Hepatocyte (in vitro differentiated cells): ENCODE results near the gene KRTAP4-5. TPM values are rescaled to one million over a fixed set of nuclear protein-coding genes. Genes with fewer than 3 reads are reported as not detected.
"Not testable (repeated sequence)": the region's sequence is repeated elsewhere in the genome, so short reads cannot be mapped to it uniquely, and the experiment has no call there.

Source experiments
- DNase-seq: peaks from one replicate; pipeline ENCODE4 v3.0.0-alpha.2; 2016; ENCODE audit warnings: low spot score
- H2AFZ ChIP-seq: fragments of 200-600 bp; sonication (generic); 2 replicates; pipeline ENCODE4 v1.6.0; 2016; ENCODE audit warnings: antibody characterized with exemption, mild to moderate bottlenecking
- H3K27ac ChIP-seq: fragments of 200-600 bp; sonication (generic); 2 replicates; pipeline ENCODE4 v1.5.1; 2016; ENCODE audit warnings: mild to moderate bottlenecking
- H3K27me3 ChIP-seq: fragments of 200-600 bp; sonication (generic); 2 replicates; pipeline ENCODE4 v1.6.1; 2016
- H3K36me3 ChIP-seq: fragments of 200-600 bp; sonication (generic); replicated peaks from 2 replicates; pipeline ENCODE4 v1.5.1; 2016; ENCODE audit warnings: low read depth; ENCODE audit not compliant: insufficient read depth
- H3K4me1 ChIP-seq: fragments of 200-600 bp; sonication (generic); 2 replicates; pipeline ENCODE4 v1.5.1; 2016; ENCODE audit warnings: mild to moderate bottlenecking, moderate library complexity; ENCODE audit not compliant: insufficient read depth
- H3K4me2 ChIP-seq: fragments of 200-600 bp; sonication (generic); 2 replicates; pipeline ENCODE4 v1.6.0; 2016
- H3K4me3 ChIP-seq: fragments of 200-600 bp; sonication (generic); 2 replicates; pipeline ENCODE4 v1.5.1; 2016; ENCODE audit warnings: mild to moderate bottlenecking
- H3K79me2 ChIP-seq: fragments of 200-600 bp; sonication (generic); 2 replicates; pipeline ENCODE4 v1.6.0; 2017; ENCODE audit warnings: mild to moderate bottlenecking
- H3K9me2 ChIP-seq: fragments of 200-600 bp; sonication (generic); replicated peaks from 2 replicates; pipeline ENCODE4 v1.6.0; 2017; ENCODE audit warnings: mild to moderate bottlenecking; ENCODE audit not compliant: insufficient read depth
- H3K9me3 ChIP-seq: fragments of 200-600 bp; sonication (generic); 2 replicates; pipeline ENCODE4 v1.5.1; 2016; ENCODE audit warnings: low read depth, mild to moderate bottlenecking
- H4K20me1 ChIP-seq: fragments of 200-600 bp; sonication (generic); 2 replicates; pipeline ENCODE4 v1.6.0; 2016; ENCODE audit warnings: mild to moderate bottlenecking; ENCODE audit not compliant: insufficient read depth, poor library complexity, severe bottlenecking
- EZH2 ChIP-seq: fragments of 200-600 bp; sonication (generic); IDR thresholded peaks from 2 replicates; pipeline ENCODE4 v1.6.1; 2016; ENCODE audit warnings: antibody characterized with exemption, mild to moderate bottlenecking, borderline replicate concordance
- EZH2phosphoT487 ChIP-seq: fragments of 200-600 bp; sonication (generic); IDR thresholded peaks from one replicate; pipeline ENCODE4 v1.6.1; 2018; ENCODE audit warnings: antibody characterized with exemption, mild to moderate bottlenecking, low read depth, moderate library complexity; ENCODE audit not compliant: unreplicated experiment, severe bottlenecking
- WGBS: methylation state at CpG from one replicate; pipeline ENCODE4 v1.1.6; 2016; ENCODE audit warnings: low lambda C conversion rate; ENCODE audit errors: missing lambda C conversion rate; 5-methylcytosine and 5-hydroxymethylcytosine counted together
- polyA plus RNA-seq: library from polyadenylated mRNA; unstranded; fragments of >200 nt; fragmentation: Nextera tagmentation; extraction: Ambion mirVana; gene quantifications from 2 replicates; pipeline ENCODE4 v1.2.1, GENCODE V29; 2016
- total RNA-seq: library from RNA; depleted of rRNA; stranded (reverse); fragments of >200 nt; gene quantifications from 2 replicates; pipeline ENCODE4 v1.2.3, GENCODE V29; 2014
- TF ChIP-seq, protein P1 (sequence below): fragments of 200-600 bp; sonication (generic); IDR thresholded peaks from 2 replicates; pipeline ENCODE4 v1.5.1; 2016; ENCODE audit warnings: antibody characterized with exemption, mild to moderate bottlenecking; ENCODE audit not compliant: poor library complexity

KRTAP4-5 gene
- total and polyA plus RNA-seq, 2 experiments from 2014 or later: not detected

DNA sequence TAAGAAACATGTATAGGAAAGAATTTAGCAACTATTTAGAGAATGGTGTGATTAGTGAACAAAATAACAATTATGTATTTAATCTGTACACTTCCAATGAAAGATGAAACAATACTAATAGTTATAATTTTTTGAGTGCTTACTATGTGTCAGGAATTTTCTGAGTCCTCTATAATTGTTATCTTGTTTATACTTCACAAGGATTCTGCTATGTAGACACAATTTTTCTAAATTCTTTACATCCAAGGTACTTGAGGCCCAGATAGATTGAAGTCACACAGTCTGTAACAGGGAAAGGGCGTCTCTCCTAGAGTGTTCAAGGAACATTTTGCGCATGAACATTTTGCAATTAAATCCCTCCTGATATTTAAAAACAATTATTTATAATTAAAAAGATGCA lies 24.6 kb downstream of the KRTAP4-5 start:
- no peak for DNase-seq
- no peak overlapping the region for H3K4me3 ChIP-seq
- H3K27ac ChIP-seq: no peak overlapping the region

DNA sequence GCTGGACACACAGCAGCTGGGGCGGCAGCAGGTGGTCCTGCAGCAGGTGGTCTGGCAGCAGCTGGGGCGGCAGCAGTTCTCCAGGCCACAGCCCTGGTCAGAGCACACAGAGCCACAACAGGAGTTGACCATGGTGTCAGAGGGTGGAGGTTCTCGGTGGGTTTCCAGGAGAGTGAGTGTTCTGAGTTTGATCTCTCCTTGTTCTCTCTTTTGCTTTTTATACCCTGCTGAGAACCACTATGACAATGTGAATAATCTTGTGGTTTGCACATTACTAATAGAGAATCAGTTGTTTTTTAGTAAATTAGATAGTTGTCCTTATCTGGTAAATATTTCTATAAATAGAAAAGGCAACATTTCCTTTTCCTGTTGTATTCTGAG lies 25.6 kb downstream of the KRTAP4-5 start, which contains the start of gene KRTAP4-12:
TSS of gene KRTAP4-12 (minus strand) at position 192 of the 381 bp plus-strand sequence. CDS start at position 132, 60 bp downstream.
- not testable (repeated sequence) for H3K9me2 ChIP-seq, H3K4me1 ChIP-seq, H3K36me3 ChIP-seq, H3K27me3 ChIP-seq, H3K79me2 ChIP-seq, DNase-seq, H3K4me3 ChIP-seq, H4K20me1 ChIP-seq, H3K4me2 ChIP-seq, H3K9me3 ChIP-seq, H3K27ac ChIP-seq, H2AFZ ChIP-seq
- 77% methylated on average over 3 of the region's 3 CpGs for WGBS

More for the DNA sequence above, 24.6 kb downstream of the KRTAP4-5 start:
- H3K9me2 ChIP-seq: no peaks in the 10 kb centered on the region
- no peaks in the 10 kb centered on the region for H4K20me1 ChIP-seq
- H3K36me3 ChIP-seq: no peaks in the 10 kb centered on the region
- 93% methylated on average over 2 of the region's 2 CpGs for WGBS
- H3K9me3 ChIP-seq: no peaks in the 10 kb centered on the region
- no peaks in the 10 kb centered on the region for H3K27me3 ChIP-seq
- TF ChIP-seq EZH2 (no peak), EZH2phosphoT487 (no peak)
- TF ChIP-seq, protein P1, sequence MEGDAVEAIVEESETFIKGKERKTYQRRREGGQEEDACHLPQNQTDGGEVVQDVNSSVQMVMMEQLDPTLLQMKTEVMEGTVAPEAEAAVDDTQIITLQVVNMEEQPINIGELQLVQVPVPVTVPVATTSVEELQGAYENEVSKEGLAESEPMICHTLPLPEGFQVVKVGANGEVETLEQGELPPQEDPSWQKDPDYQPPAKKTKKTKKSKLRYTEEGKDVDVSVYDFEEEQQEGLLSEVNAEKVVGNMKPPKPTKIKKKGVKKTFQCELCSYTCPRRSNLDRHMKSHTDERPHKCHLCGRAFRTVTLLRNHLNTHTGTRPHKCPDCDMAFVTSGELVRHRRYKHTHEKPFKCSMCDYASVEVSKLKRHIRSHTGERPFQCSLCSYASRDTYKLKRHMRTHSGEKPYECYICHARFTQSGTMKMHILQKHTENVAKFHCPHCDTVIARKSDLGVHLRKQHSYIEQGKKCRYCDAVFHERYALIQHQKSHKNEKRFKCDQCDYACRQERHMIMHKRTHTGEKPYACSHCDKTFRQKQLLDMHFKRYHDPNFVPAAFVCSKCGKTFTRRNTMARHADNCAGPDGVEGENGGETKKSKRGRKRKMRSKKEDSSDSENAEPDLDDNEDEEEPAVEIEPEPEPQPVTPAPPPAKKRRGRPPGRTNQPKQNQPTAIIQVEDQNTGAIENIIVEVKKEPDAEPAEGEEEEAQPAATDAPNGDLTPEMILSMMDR: no peak
- H3K4me2 ChIP-seq: no peak overlapping the region
- no peaks in the 10 kb centered on the region for H3K79me2 ChIP-seq
- H2AFZ ChIP-seq: no peak overlapping the region
- no peaks in the 10 kb centered on the region for H3K4me1 ChIP-seq

DNA sequence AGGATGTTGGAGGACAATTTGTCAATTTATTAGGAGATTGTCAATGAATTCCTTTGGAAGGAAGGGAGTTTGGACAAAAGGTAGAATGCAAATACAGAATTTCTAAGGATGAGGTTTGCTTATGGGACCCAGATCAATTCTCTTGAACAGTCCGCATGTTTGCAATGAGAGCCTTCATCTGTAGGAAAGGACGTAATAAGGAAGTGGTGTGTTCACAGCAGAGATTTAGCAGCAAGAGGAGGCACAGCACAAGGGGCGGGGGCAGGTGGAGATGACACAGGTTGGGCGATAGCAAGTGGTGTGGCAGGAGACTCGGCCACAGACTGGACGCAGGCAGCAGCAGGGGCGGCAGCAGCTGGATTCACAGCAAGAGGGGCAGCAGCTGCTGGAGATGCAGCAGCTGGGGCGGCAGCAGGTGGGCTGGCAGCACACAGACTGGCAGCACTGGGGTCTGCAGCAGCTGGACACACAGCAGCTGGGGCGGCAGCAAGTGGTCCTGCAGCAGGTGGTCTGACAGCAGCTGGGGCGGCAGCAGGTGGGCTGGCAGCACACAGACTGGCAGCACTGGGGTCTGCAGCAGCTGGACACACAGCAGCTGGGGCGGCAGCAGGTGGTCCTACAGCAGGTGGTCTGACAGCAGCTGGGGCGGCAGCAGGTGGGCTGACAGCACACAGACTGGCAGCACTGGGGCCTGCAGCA lies 26.2 kb downstream of the KRTAP4-5 start:
- H3K4me1 ChIP-seq, H3K4me2 ChIP-seq, H3K79me2 ChIP-seq, H3K27me3 ChIP-seq, H3K9me3 ChIP-seq, H2AFZ ChIP-seq, H3K36me3 ChIP-seq, H3K9me2 ChIP-seq, H3K4me3 ChIP-seq, H4K20me1 ChIP-seq, H3K27ac ChIP-seq, DNase-seq: not testable (repeated sequence)
- 89% methylated on average over 12 of the region's 12 CpGs for WGBS

DNA sequence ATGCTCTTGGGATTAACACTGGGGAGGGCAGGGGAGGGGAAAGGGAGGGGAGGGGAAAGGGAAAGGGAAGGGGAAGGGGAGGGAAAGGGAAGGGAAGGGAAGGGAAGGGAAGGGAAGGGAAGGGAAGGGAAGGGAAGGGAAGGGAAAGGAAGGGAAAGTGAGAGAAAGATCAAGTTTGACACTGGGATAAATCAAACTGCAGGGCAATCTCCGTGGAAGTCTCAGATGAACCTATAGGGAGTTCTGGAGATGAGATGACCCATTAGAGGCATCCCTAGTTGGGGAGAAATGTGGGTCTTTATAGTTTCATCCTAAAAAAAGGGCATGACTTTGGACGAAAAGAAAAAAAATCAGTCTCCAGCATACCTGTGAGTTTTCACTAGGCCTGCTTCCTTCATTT lies 27.9 kb downstream of the KRTAP4-5 start:
- no peaks in the 10 kb centered on the region for H3K79me2 ChIP-seq
- H3K4me1 ChIP-seq: no peaks in the 10 kb centered on the region
- H3K27me3 ChIP-seq: no peaks in the 10 kb centered on the region
- H3K4me3 ChIP-seq: no peak overlapping the region
- no peak for DNase-seq
- H2AFZ ChIP-seq: no peak overlapping the region
- no peak overlapping the region for H3K27ac ChIP-seq
- TF ChIP-seq, protein P1: no peak
- TF ChIP-seq EZH2phosphoT487: no peak
- no peak for TF ChIP-seq EZH2
- no peaks in the 10 kb centered on the region for H3K36me3 ChIP-seq
- 96% methylated on average over 2 of the region's 2 CpGs for WGBS
- H3K9me2 ChIP-seq: no peaks in the 10 kb centered on the region
- H4K20me1 ChIP-seq: no peaks in the 10 kb centered on the region
- no peaks in the 10 kb centered on the region for H3K9me3 ChIP-seq
- H3K4me2 ChIP-seq: no peak overlapping the region

DNA sequence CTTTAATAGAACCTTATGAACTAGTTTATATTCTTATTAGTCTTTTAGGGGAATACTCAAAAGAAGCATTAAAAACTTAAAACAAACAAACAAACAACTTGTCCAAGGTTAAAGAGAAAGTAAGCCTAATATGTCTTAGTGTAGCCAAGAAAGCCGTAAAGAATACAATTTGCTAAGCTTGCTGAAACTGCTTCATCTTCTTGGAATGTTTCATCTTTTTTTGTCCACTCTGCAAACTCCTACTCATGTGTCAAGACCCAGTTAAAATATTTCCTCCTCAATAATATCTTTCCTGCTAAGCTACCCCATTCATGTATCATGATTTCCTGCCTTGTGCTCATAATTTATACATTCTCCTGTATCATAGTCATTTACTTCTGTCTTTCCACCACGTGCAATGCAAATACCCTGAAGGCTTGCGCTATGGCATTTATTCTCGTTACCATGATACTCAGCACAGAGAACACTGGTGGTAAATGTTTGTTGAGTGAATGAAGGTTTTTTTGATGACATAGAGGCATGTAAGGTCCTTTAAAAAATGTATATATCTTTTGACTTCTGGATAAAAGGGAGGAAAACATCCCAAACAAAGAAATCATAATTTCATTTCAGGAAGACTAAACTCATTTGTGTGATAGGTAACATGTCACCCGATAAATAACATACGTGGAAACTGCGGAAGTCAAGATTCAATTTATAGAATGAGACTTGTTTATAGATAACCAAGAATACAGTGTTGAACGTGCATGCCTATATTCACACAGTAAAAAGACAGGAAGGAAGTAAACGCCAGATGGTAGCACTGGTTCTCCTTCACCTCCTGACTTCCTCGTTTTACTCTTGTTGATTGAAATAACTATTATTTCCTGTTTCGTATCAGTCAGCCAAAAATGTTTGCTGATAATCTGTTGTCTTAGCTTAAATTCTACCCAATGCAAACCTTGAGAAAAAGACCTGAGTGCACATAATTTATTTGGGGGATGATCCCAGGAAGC lies 29.6 kb downstream of the KRTAP4-5 start:
- H3K36me3 ChIP-seq, DNase-seq, H3K79me2 ChIP-seq, H3K4me2 ChIP-seq, H3K27me3 ChIP-seq, H2AFZ ChIP-seq, H3K9me2 ChIP-seq, H4K20me1 ChIP-seq, H3K27ac ChIP-seq, H3K4me3 ChIP-seq, H3K4me1 ChIP-seq, H3K9me3 ChIP-seq: not testable (repeated sequence)
- 79% methylated on average over 11 of the region's 11 CpGs for WGBS
